Stimulated activated CD8-positive, alpha-beta memory T cell treated with anti-CD3 and anti-CD28 coated beads, Interleukin-12 subunit alpha, Interleukin-12 subunit beta, amount 100 ng/mL, for 24 hours (primary cell): ENCODE measurements around the gene BRAF.
"Not testable (repeated sequence)": the region's sequence is repeated elsewhere in the genome, so short reads cannot be mapped to it uniquely, and the experiment has no call there.

ENCODE experiments used
- DNase-seq: peaks from one replicate; pipeline ENCODE4 v3.0.0-alpha.2; 2020; ENCODE audit errors: extremely low read depth

BRAF gene

GRCh38 chr7:140876519-140877248 lies 48.0 kb downstream of the BRAF start:
- DNase-seq: no peak

DNA sequence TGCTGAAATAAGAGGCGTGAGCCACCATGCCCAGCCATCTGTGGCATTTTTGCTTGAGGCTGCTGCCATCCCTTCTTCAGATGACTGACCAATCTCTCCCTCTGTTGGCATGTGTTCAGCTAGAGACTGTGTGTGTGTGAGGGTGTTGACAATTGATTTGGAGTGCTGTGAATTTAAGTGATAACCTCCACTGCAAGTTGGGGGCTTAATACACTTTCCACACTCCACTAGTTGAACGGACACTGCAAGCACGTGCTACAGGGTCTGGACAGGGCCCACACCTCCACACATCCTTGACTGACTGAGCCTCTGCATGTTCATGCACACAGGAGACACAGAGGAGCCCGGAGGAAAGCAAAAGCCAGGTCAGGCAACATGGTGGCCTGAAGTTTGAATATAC lies 51.3 kb downstream of the BRAF start:
- no peak for DNase-seq

DNA sequence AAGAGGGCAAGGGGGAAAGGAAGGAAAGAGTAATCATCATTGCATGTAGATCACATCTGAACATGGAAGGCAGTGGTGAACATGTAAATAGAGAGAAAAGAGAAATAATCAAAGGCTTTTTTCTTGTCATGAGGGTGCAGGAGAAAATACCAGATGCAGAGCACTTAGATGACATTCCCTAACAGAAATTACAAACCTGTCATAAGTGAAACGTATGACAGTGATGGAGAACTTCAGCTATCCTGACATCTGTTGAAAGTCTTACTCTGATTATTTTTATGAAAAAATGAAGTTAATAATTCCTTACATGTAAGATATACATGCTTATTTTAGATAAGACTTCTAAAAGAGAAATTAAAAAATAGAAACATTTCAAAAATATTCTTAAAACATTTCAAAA lies 54.7 kb downstream of the BRAF start:
- DNase-seq: no peak

- DNase-seq: no peak
Observed at GRCh38 chr7:140869430-140869829, 55.3 kb downstream of the BRAF start.

DNA sequence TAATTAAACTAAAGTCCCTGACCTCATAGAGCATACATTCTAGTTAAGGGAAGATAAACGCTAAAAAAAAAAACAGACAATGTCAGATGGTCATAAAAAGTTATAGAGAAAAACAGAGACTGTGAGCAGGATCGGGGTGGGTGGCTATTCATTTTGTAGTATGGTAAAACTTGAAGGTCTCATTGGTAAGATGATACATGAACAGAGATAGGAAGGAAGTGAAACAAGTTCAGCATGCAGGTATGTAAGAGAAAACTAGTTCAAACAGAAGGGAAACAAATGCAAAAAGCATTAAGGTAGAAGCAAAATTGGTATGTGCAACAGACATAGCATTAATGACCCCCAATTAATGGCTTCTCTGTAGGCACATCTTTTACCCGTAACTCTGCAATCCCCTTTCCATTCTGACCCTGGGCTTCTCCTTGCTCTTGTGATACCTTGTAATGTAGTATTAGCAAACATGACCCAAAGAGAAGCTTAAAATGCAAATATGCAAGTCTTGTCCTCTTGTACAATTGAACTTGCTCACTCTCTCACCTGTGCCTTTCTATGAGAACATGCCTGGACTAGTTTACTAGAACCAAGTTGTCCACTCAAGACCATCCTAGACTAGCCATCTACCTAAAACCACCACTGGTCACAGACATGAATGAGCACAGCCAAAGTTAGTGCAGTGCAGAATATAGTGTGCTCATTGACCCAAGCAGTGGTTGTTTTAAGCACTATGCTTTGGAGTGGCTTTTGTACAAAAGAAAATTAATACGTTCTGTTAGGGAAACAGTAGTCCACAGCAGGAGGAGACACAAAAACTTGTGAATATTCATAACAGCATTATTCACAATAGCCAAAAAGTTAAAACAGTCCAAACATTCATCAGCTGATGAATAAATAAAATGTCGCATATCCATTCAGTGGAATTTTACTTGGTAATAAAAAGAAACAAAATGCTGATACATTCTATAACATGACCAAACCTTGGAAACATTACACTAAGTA lies 57.0 kb downstream of the BRAF start:
- DNase-seq: no peak

GRCh38 chr7:140866926-140867325 lies 57.8 kb downstream of the BRAF start:
- no peak for DNase-seq

DNA sequence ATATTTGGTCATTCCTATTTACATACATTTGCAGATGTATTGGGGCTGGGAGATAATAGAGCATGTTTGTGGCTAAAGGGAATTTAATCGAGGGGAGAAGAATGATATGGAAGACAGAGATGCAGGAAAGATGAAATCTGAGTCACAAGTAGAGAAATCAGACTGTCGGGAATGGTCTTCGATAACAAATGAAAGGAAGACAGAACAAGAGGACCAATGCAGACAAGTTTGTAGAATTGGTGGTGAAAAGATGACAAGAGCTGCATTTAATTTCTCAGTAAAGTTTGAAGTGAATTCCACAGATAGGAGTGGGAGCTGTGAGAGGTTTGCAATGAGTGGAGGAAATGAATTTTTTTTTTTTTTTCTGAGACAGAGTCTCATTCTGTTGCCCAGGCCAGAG lies 60.0 kb downstream of the BRAF start:
- no peak for DNase-seq

GRCh38 chr7:140863867-140864266 lies 60.9 kb downstream of the BRAF start:
- DNase-seq: no peak

GRCh38 chr7:140863184-140863583 lies 61.5 kb downstream of the BRAF start:
- DNase-seq: no peak

GRCh38 chr7:140857048-140857447 lies 67.7 kb downstream of the BRAF start:
- no peak for DNase-seq

- DNase-seq: no peak
Observed at GRCh38 chr7:140841166-140841715, 83.5 kb downstream of the BRAF start.

- no peak for DNase-seq
Observed at GRCh38 chr7:140831724-140832123, 93.0 kb downstream of the BRAF start.

DNA sequence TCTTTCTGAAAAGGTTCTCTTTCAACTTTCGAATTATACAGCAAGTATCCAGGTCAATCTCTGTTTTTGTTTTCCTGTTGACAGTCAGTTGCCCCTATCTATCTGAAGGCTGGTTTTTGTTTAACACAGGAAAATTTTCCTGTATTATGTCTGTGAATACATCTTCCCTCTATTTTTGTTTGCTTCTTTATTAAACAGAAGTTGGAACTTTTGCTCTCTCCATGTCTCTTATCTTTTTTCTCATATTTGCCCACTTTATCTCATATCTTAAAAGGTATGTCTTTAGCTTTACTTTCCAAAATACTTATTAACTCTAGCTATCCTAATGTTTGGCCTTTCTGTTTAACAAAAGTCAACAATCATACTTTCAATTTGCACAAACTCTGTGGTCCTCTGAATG lies 95.0 kb downstream of the BRAF start:
- DNase-seq: no peak

GRCh38 chr7:140828741-140829140 lies 96.0 kb downstream of the BRAF start:
- DNase-seq: no peak

DNA sequence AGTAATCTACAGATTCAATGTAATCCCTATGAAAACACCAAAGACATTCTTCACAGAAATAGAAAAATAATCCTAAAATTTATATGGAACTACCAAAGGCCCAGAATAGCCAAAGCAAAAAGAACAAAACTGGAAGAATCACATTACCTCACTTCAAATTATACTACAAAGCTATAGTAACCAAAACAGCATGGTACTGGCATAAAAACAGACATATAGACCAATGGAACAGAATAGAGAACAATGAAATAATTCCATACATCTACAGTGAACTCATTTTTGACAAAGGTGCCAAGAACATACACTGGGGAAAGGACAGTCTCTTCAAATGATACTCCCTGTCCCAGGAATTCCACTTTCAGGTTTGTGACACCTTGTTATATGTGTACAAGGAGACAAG lies 107.3 kb downstream of the BRAF start:
- DNase-seq: not testable (repeated sequence)

DNA sequence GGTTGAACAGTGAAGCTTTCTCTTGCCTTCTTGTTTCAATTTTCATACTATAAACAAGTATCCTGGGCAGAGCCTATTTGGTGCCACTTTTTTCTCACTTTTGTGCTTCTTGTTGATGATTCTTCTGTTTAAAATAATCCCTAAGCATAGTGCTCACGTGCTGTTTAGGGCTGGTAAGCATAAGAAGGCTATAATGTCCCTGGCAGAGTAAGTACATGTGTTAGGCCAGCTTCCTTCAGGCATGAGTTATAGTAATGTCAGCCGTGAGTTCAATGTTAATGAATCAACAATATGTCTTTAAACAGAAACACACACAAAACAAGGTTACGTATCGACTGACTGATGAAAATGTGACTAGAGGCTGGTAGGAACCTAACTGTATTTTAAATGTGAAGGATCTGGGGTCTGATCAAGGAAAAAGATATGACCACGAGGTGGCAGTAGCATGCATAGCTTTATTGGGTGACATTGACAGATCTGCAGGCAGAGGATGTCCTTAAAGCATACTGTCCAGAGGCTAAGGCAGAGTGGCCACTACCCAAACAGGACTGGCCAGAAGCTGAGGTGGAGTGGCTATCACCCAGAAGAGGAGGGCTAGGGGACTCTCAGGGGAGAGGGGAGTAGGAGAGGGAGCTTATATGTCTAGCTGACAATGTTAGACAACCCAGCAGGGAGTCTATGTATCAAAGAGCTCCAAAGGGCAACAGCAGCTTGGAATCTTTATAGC lies 113.7 kb downstream of the BRAF start:
- peak; percentile 11 for DNase-seq

DNA sequence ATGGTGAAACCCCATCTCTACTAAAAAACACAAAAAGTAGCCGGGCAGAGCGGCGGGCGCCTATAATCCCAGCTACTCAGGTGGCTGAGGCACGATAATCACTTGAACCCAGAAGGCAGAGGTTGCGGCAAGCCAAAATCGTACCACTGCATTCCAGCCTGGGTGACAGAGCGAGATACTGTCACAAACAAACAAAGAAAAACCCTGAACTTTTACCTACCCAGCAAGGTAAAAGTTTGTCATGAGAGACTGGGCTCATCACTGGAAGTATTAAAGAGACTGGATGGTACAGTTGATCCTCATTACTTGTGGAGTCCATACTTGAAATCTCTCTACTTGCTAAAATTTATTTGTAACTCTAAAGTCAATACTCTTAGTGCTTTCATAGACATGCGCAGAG lies 114.3 kb downstream of the BRAF start:
- DNase-seq: no peak

DNA sequence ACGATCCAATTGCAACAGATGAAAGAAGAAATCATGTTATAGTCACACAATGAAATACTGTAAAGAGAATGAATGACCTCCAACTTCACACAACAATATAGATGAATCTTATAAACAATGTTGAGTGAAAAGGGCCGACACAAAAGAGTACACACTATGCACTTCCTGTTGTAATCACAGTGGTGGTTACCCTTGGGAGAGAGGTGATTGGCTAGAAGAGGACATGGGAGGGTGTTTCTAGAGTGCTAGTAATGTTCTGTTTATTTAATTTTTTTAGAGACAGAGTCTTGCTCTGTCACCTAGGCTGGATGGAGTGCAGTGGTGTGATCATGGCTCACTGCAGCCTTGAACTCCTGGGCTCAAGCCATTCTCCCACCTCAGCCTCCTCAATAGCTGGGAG lies 145.8 kb downstream of the BRAF start:
- no peak for DNase-seq

DNA sequence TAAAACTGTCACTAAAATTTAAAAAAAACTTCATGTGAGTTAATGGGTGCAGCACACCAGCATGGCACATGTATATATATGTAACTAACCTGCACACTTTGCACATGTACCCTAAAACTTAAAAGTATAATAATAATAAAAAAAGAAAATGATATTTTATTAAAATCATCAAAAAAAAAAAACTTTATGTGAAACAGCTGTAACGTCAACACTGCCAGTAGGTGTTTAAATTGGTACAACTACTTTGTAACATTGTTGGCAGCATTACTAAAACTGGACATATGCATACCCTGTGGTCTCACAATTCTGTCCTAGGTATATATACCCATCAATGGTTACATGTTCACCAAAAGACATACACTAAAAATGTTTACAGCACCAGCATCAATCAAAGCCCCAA lies 146.2 kb downstream of the BRAF start:
- DNase-seq: no peak

DNA sequence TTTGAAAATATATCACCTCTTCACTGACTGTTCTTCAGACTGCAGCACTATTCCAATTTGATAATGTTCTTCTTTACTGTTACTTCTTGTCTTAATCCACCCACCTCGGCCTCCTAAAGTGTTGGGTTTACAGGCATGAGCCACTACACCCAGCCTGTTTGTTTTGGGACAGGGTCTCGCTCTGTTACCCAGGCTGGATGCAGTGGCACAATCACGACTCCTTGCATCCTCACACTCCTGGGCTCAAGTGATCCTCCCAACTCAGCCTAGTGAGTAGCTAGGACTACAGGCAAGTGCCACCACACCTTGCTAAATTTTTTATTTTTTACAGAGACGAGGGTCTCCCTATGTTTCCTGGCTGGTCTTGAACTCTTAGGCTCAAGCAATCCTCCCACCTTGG lies 150.4 kb downstream of the BRAF start:
- no peak for DNase-seq

DNA sequence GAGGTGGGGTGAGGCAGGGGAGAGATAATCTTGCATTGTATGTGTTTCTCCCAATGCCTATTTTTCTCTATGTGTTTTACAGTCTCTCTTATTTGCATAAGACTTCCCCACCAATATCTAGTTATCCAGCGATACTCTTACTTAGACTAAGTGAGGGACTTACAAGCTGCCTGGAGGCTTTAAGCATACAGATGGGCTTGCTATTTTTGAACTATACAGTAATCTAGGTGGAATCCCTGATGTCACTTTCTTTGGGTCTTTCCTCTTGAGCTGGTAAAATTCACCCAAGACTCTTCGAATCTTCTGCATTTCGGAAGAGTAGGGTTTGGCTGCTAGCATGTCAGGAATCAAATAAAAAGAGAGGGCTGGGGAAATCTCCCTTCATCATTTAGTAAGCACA lies 151.6 kb downstream of the BRAF start:
- no peak for DNase-seq

- DNase-seq: no peak
Observed at GRCh38 chr7:140771826-140772225, 152.9 kb downstream of the BRAF start.
